HCT116 (cell line): ENCODE results near the gene MUC15.

Experiments
- ATF3 ChIP-seq: IDR thresholded peaks from 2 replicates; pipeline ENCODE4 v1.6.1; 2012
- CEBPB ChIP-seq: IDR thresholded peaks from 2 replicates; pipeline ENCODE4 v1.6.1; 2012; ENCODE audit warnings: low read depth
- CTCF ChIP-seq, 3 experiments: fragments of 200-600 bp in 1 of 3; sonication (generic) in 1 of 3; IDR thresholded peaks in 2 of 3; conservative IDR thresholded peaks in 1 of 3; 2 replicates each; pipeline ENCODE4 v1.5.1; 2012 to 2017; ENCODE audit warnings: low read depth in 2 of 3, low read length in 2 of 3, antibody characterized with exemption in 1 of 3, borderline replicate concordance in 1 of 3, control low read depth in 1 of 3, mild to moderate bottlenecking in 1 of 3, mixed read lengths in 1 of 3, mixed run types in 1 of 3, moderate library complexity in 1 of 3; ENCODE audit not compliant: insufficient read depth in 1 of 3
- EGR1 ChIP-seq: IDR thresholded peaks from 2 replicates; pipeline ENCODE4 v1.6.1; 2012; ENCODE audit warnings: low read depth
- EZH2 ChIP-seq: fragments of 200-600 bp; sonication (generic); IDR thresholded peaks from 2 replicates; pipeline ENCODE4 v1.6.1; 2017; ENCODE audit warnings: antibody characterized with exemption, mixed run types
- POLR2A ChIP-seq: IDR thresholded peaks from 2 replicates; pipeline ENCODE4 v1.7.0; 2011; ENCODE audit warnings: borderline replicate concordance; ENCODE audit not compliant: insufficient read depth, insufficient read length; ENCODE audit errors: extremely low read depth
- POLR2AphosphoS5 ChIP-seq: IDR thresholded peaks from 2 replicates; pipeline ENCODE4 v1.6.1; 2011; ENCODE audit warnings: mild to moderate bottlenecking, low read depth, low read length, moderate library complexity
- RAD21 ChIP-seq: IDR thresholded peaks from 2 replicates; pipeline ENCODE4 v1.6.1; 2012; ENCODE audit warnings: low read depth, mild to moderate bottlenecking
- REST ChIP-seq: IDR thresholded peaks from 2 replicates; pipeline ENCODE4 v1.6.1; 2012; ENCODE audit warnings: low read depth
- SP1 ChIP-seq: IDR thresholded peaks from 2 replicates; pipeline ENCODE4 v1.6.1; 2012; ENCODE audit warnings: low read depth
- TCF7L2 ChIP-seq: IDR thresholded peaks from 2 replicates; pipeline ENCODE4 v1.7.0; 2011; ENCODE audit warnings: borderline replicate concordance, inconsistent platforms; ENCODE audit not compliant: insufficient read depth, insufficient read length; ENCODE audit errors: extremely low read depth
- YY1 ChIP-seq: IDR thresholded peaks from 2 replicates; pipeline ENCODE4 v1.6.1; 2011; ENCODE audit warnings: low read length, low read depth, moderate library complexity, mild to moderate bottlenecking; ENCODE audit not compliant: insufficient replicate concordance; ENCODE audit errors: extremely low read depth
- ZBTB33 ChIP-seq: IDR thresholded peaks from 2 replicates; pipeline ENCODE4 v1.6.1; 2011; ENCODE audit warnings: mild to moderate bottlenecking, low read length, moderate library complexity; ENCODE audit not compliant: insufficient replicate concordance; ENCODE audit errors: extremely low read depth
- ZNF274 ChIP-seq: fragments of 200-500 bp; sonication (Bioruptor generic); IDR thresholded peaks from 2 replicates; pipeline ENCODE4 v1.6.1; 2014; ENCODE audit warnings: mild to moderate bottlenecking, low read depth, low read length, inconsistent platforms

GRCh38 chr11:26593691-26594090 lies 21.6 kb upstream of the MUC15 start:
- TF ChIP-seq CTCF (IDR thresholded peaks at IDR 0.05 in 2 of 3, conservative IDR thresholded peaks at IDR 0.05 in 1 of 3; ENCODE audit: borderline replicate concordance in 1 of 3, insufficient read depth in 1 of 3, low read depth in 2 of 3, low read length in 2 of 3) (no peak), POLR2A (no peak), SP1 (no peak), YY1 (no peak), CEBPB (no peak), POLR2AphosphoS5 (no peak), EZH2 (no peak), REST (no peak), RAD21 (no peak), ATF3 (no peak), ZNF274 (no peak), EGR1 (no peak), TCF7L2 (no peak), ZBTB33 (no peak)
